K562 (cell line): ENCODE measurements around the gene CCSER2. TPM values are rescaled to one million over a fixed set of nuclear protein-coding genes. Genes with fewer than 3 reads are reported as not detected.

Source experiments
- CBX2 ChIP-seq: fragments of 200-600 bp; sonication (generic); IDR thresholded peaks from one replicate; pipeline ENCODE4 v1.6.1; 2012; ENCODE audit warnings: mild to moderate bottlenecking, low read length, inconsistent platforms; ENCODE audit not compliant: insufficient read depth, poor library complexity, severe bottlenecking
- KHSRP ChIP-seq: fragments of 450-650 bp; IDR thresholded peaks from 2 replicates; pipeline ENCODE4 v1.6.1; 2017
- KLF1 ChIP-seq: fragments of 450-650 bp; IDR thresholded peaks from 2 replicates; pipeline ENCODE4 v1.6.1; 2016; ENCODE audit warnings: missing genetic modification characterization, missing compliant biosample characterization
- MAFG ChIP-seq: fragments of 450-650 bp; conservative IDR thresholded peaks from 2 replicates; pipeline ENCODE4 v1.6.1; 2016; ENCODE audit warnings: missing genetic modification characterization, missing compliant biosample characterization
- MYNN ChIP-seq, 2 experiments: sonication (generic); formaldehyde crosslinking in 1 of 2; IDR thresholded peaks; 2 replicates each; pipeline versions ENCODE4 v1.5.0 to v1.6.1; 2016 to 2020; ENCODE audit warnings: antibody characterized with exemption in 1 of 2, missing genetic modification reagents in 1 of 2
- RBFOX2 ChIP-seq: fragments of 200-400 bp; formaldehyde crosslinking; IDR thresholded peaks from 2 replicates; pipeline ENCODE4 v1.6.1; 2017; ENCODE audit warnings: low read depth, mild to moderate bottlenecking, low read length, moderate library complexity
- SMARCE1 ChIP-seq: fragments of 450-650 bp; IDR thresholded peaks from 2 replicates; pipeline ENCODE4 v1.7.1; 2016; ENCODE audit warnings: mild to moderate bottlenecking
- ZNF518B ChIP-seq: fragments of 250-450 bp; sonication (Bioruptor Pico); IDR thresholded peaks from 2 replicates; pipeline ENCODE4 v1.5.0; 2021; ENCODE audit warnings: mild to moderate bottlenecking, moderate library complexity
- polyA plus RNA-seq, 8 experiments: library from polyadenylated mRNA; depleted of rRNA in 4 of 8; stranded (reverse) in 5 of 8; unstranded in 3 of 8; fragments of >200 nt; fragmentation: Nextera tagmentation in 2 of 8; fragmentation: Illumina TruSeq in 1 of 8; extraction: Ambion mirVana in 2 of 8; extraction: Trizol in 1 of 8; gene quantifications; 2 replicates each; pipeline versions ENCODE4 v1.2.1 to v1.2.3, GENCODE V29; 2011 to 2014; ENCODE audit warnings: inconsistent platforms in 1 of 8, missing spikeins in 1 of 8
- total RNA-seq, 7 experiments: library from RNA; depleted of rRNA in 6 of 7; stranded (reverse); fragments of >200 nt in 6 of 7; fragmentation: Illumina TruSeq in 2 of 7; extraction: Trizol in 2 of 7; gene quantifications; 2 replicates each; pipeline versions ENCODE4 v1.2.1 to v1.2.3, GENCODE V29; 2011 to 2021; ENCODE audit warnings: low replicate concordance in 1 of 7
- TF ChIP-seq, protein P1 (sequence below): fragments of 200-600 bp; sonication (generic); IDR thresholded peaks from one replicate; pipeline ENCODE4 v1.6.1; 2012; ENCODE audit warnings: mild to moderate bottlenecking, low read depth, low read length, inconsistent platforms
- TF ChIP-seq, protein P2 (sequence below): IDR thresholded peaks from 3 replicates; pipeline ENCODE4 v1.6.1; 2011; ENCODE audit warnings: borderline replicate concordance, mild to moderate bottlenecking; ENCODE audit not compliant: insufficient read length, insufficient read depth

Gene CCSER2
- total and polyA plus RNA-seq, 9 of the 15 experiments (the other 6 are each of a cell fraction or from before 2014, with no cell fraction given), result 2.7 to 15.1 (median 9.7) TPM

DNA sequence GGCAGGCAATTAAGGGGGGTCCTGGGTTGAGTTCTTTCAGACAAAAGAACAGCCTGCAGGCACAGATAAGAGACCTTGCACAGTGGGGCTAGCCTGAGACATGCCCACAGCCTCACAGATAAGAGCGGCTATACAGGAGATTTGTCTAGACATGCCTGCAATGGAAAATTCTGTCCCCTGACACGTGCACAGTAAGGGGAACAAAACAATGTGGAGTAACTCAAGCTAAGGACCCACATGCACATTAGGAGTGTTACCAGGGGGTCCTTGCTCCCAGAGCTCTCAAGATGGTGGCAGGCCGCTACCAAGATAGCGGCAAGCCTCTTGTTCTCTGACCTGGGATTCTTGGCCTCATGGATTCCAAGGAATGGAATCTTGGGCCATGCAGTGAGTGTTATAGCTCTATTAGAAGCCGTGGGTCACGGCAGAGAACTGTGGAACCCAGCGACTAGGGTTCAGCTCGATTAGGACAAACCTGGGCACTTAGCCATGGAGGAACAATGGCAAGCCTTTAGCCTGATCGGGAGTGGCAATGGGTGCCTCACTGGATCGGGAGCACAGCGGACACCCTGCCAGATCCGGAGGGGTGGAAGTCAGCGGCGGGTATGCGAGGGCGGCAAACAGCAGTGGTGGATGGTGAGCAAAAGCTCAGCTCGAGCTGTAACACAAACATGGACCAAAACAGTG is 196.9 kb downstream of the CCSER2 start (continued):
- TF ChIP-seq, protein P1, sequence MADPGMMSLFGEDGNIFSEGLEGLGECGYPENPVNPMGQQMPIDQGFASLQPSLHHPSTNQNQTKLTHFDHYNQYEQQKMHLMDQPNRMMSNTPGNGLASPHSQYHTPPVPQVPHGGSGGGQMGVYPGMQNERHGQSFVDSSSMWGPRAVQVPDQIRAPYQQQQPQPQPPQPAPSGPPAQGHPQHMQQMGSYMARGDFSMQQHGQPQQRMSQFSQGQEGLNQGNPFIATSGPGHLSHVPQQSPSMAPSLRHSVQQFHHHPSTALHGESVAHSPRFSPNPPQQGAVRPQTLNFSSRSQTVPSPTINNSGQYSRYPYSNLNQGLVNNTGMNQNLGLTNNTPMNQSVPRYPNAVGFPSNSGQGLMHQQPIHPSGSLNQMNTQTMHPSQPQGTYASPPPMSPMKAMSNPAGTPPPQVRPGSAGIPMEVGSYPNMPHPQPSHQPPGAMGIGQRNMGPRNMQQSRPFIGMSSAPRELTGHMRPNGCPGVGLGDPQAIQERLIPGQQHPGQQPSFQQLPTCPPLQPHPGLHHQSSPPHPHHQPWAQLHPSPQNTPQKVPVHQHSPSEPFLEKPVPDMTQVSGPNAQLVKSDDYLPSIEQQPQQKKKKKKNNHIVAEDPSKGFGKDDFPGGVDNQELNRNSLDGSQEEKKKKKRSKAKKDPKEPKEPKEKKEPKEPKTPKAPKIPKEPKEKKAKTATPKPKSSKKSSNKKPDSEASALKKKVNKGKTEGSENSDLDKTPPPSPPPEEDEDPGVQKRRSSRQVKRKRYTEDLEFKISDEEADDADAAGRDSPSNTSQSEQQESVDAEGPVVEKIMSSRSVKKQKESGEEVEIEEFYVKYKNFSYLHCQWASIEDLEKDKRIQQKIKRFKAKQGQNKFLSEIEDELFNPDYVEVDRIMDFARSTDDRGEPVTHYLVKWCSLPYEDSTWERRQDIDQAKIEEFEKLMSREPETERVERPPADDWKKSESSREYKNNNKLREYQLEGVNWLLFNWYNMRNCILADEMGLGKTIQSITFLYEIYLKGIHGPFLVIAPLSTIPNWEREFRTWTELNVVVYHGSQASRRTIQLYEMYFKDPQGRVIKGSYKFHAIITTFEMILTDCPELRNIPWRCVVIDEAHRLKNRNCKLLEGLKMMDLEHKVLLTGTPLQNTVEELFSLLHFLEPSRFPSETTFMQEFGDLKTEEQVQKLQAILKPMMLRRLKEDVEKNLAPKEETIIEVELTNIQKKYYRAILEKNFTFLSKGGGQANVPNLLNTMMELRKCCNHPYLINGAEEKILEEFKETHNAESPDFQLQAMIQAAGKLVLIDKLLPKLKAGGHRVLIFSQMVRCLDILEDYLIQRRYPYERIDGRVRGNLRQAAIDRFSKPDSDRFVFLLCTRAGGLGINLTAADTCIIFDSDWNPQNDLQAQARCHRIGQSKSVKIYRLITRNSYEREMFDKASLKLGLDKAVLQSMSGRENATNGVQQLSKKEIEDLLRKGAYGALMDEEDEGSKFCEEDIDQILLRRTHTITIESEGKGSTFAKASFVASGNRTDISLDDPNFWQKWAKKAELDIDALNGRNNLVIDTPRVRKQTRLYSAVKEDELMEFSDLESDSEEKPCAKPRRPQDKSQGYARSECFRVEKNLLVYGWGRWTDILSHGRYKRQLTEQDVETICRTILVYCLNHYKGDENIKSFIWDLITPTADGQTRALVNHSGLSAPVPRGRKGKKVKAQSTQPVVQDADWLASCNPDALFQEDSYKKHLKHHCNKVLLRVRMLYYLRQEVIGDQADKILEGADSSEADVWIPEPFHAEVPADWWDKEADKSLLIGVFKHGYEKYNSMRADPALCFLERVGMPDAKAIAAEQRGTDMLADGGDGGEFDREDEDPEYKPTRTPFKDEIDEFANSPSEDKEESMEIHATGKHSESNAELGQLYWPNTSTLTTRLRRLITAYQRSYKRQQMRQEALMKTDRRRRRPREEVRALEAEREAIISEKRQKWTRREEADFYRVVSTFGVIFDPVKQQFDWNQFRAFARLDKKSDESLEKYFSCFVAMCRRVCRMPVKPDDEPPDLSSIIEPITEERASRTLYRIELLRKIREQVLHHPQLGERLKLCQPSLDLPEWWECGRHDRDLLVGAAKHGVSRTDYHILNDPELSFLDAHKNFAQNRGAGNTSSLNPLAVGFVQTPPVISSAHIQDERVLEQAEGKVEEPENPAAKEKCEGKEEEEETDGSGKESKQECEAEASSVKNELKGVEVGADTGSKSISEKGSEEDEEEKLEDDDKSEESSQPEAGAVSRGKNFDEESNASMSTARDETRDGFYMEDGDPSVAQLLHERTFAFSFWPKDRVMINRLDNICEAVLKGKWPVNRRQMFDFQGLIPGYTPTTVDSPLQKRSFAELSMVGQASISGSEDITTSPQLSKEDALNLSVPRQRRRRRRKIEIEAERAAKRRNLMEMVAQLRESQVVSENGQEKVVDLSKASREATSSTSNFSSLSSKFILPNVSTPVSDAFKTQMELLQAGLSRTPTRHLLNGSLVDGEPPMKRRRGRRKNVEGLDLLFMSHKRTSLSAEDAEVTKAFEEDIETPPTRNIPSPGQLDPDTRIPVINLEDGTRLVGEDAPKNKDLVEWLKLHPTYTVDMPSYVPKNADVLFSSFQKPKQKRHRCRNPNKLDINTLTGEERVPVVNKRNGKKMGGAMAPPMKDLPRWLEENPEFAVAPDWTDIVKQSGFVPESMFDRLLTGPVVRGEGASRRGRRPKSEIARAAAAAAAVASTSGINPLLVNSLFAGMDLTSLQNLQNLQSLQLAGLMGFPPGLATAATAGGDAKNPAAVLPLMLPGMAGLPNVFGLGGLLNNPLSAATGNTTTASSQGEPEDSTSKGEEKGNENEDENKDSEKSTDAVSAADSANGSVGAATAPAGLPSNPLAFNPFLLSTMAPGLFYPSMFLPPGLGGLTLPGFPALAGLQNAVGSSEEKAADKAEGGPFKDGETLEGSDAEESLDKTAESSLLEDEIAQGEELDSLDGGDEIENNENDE, result no peak
- TF ChIP-seq MYNN (IDR thresholded peaks at IDR 0.05) (0 out of 2 replicates have a peak, but pooled peaks have one; percentile 67), MYNN (CRISPR knock-in tag; IDR thresholded peaks at IDR 0.05) (no peak), RBFOX2 (no peak), KLF1 (tag) (peak; percentile 30; the same call in 1 of the 2 replicates), ZNF518B (CRISPR knock-in tag) (no peak), SMARCE1 (peak; percentile 92; the same call in 1 of the 2 replicates), CBX2 (no peak), MAFG (tag) (0 out of 2 replicates have a peak, but pooled peaks have one; percentile 36), KHSRP (no peak)
- TF ChIP-seq, protein P2, sequence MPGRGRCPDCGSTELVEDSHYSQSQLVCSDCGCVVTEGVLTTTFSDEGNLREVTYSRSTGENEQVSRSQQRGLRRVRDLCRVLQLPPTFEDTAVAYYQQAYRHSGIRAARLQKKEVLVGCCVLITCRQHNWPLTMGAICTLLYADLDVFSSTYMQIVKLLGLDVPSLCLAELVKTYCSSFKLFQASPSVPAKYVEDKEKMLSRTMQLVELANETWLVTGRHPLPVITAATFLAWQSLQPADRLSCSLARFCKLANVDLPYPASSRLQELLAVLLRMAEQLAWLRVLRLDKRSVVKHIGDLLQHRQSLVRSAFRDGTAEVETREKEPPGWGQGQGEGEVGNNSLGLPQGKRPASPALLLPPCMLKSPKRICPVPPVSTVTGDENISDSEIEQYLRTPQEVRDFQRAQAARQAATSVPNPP, result no peak
